Amygdala (tissue), 56 donors: ENCODE data around the gene BCAR1.
"Not testable (repeated sequence)": the region's sequence is repeated elsewhere in the genome, so short reads cannot be mapped to it uniquely, and the experiment has no call there.

Experiments
- DNase-seq, 56 donors: peaks; one replicate each; lab custom pipeline; 2025; lab: John Stamatoyannopoulos, UW

Gene BCAR1

DNA sequence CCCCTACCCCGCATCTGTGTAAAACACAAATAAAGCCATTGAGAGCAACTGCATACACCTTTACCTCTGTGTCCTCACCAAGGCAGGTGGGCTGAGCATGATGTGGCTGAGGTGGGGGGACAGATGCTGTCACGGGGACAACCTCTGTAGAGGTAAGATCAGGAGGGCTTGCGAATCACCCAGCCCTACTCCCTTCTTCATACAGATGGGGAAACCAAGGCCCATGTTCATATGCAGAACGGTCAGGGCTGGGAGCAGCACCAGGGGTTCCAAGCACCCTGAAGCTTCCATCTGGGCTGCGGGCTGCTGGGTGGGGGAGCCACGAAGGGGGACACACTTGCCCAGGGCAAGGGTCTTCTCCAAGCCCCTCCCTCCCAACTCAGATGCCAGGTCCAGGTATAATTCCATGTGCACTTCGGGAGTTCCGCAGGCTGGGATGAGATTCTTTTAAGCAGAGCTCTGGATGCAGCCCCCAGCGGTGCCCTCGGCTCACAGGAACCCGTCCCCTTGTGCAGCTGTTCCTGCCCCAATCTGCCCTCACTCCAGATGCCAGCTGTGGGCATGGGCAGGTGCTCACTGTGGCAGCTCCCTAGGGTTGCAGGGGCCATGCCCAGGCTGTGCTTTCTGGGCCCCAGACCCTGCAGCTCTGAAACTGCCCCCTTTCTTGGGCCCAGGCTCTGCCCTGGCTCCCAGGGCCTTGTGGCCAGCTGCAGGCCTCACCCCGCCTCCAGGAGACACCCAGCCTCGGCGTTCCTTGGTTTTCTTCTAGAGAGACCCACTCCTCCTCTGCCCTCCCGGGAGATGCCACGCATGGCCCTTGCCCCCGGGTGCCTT, 23.1 kb downstream of the BCAR1 start:
- no peak for DNase-seq

DNA sequence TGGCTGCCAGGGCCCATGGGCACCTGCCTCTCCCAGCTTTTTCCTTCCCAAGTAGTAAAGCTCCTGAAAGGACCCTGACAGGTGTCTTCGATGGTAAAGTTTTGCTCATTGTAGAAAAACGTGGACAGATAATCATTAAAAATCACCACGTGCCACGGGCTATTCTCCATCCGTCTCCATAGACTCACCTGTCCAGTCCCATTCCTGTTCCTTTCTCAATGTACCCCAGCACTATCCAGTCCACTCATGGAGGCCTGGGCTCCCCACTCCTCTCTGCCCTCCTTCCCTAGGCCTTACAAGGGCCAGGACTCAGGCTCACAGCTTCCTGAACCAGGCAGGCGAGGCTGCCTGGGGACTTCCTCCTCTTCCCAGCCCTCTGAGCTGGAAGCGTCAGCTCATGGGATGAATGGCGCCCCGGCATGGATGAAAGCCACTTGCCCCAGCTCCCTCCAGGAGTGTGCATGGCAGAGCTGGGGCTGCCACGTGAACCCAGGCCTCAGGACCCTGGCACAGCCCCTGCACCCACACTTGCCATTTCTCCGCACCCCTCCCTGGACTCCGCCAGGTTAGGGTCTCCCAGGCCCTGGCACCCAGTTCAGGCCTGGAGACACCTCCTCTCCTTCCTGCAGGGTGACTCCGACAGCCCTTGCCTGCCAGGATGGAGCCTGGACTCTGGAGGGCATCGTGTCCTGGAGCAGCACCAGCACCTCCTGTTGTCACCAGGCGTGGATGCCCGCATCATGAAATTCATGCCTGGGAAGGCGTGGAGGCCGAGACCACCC, 23.9 kb downstream of the BCAR1 start:
- DNase-seq: no peak

DNA sequence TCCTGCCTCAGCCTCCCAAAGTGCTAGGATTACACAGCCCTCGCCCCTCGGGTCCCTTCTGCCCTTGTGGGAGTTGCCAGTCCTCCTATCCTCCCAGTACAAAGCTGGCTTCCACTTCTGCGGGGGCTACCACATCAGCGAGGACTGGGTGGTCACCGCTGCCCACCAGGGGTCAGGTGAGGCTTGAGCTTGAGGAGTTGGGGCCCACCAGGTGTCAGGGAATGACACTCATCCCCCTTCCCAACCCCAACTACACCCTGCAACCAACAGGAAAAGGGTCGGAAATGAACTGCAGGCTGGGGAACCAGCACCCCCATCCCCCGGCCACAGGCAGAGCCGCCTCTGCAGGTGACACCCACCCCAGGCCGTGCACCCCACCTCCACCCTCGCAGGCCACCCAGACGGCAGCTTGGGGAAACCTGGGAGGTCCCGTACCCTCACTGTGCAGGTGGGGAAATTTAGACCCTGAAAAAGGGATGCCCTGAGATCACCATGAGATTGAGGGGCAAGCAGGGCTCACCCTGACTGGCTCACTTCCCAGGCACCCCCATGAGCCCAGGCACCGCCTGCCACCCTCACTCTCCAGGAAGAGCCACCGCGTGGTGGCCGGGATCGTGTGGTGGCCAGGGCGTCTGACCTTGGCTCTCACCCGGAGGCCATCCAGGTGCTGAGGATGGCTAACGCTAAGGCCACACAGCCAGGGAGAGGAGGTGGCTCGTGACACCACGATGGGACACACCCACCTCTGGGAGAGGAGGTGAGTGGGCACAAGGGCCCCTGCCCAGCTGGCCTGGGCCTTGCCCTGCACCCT, 24.7 kb downstream of the BCAR1 start:
- DNase-seq: no peak

DNA sequence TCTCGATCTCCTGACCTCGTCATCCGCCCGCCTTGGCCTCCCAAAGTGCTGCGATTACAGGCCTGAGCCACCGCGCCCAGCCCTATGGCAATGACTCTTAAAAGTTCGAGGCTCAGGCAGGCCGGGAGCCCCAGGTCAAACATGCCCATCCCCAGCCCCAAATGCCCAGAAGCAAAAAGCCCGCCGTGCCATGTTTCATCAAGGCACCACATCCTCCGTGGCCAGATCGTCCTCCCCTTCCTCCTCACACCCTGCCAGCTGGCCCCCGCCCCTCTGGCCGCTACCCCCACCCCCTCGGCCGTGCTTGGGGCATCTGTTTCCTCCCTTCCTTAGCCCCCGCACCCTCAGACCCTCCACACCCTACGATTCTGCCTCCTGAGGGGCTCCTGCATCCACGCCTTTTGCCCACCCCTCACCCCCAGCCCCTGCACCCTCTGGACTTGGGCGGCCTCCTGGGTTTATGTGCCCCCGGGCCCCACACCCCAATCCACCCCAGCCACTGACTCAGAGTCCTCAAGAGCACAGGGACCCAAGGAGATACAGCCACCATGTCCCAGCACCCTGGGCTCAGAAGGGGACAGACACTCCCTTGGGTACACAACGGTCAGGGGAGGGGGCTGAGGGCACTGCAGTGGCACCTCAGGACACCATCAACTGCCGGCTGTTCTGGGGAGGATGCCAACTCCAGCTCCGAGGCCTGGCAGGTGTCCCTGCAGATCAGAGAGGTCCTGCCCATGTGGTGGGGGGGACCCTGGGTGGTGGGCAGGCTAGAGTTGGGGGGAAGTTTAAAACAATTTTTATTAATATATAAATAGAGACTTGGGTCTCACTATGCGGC, 25.5 kb downstream of the BCAR1 start:
- DNase-seq: no peak

DNA sequence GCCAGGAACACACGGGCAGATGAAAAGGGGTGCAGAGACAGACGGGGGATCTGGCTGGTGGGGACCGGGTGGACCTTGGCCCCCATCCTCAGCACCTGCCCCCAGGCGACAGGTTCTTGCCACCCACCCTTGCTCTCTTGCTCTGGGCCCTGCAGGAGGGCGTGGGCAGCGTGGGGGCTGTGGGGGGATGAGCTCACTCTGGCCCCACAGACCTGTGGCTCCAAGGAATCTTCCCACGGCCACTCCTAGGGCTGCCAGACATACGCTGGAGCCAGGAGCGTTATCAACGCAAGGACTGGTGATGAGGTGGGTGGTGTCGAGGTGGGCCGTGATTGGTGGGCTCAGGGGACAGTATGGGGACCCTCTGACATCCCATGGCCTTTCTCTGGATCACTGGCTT, 26.3 kb downstream of the BCAR1 start:
- no peak for DNase-seq

DNA sequence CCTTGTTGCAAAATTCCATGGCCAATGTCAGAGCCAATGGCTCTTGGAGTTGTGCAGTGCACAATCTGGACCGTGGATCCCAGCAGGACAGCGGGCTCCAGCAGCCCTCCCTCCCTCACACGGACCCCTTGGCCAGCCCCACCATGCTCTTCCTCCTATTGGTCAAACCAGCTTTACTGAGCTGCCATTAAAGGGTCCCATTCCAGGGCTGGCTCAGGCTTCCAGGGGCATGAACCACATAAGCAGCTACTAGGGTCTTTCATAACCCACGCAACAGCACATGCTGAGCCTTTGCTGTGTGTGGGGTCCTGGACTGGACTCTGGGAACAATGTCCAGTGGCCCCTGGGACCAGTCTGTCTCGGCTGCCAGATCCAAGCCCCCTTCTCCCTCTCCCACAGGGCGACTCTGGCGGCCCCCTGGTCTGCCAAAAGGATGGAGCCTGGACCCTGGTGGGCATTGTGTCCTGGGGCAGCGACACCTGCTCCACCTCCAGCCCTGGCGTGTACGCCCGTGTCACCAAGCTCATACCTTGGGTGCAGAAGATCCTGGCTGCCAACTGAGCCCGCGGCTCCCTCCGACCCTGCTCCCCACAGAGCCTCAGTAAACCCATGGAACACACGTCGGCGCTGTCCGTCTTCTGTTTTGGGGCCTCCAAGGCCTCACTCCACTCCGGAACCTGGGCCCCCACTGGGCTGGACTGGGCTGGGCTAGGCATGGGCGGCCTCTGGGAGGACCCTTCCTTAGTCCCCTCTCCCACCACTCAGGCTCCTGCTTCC, 26.9 kb downstream of the BCAR1 start:
- DNase-seq: no peak

DNA sequence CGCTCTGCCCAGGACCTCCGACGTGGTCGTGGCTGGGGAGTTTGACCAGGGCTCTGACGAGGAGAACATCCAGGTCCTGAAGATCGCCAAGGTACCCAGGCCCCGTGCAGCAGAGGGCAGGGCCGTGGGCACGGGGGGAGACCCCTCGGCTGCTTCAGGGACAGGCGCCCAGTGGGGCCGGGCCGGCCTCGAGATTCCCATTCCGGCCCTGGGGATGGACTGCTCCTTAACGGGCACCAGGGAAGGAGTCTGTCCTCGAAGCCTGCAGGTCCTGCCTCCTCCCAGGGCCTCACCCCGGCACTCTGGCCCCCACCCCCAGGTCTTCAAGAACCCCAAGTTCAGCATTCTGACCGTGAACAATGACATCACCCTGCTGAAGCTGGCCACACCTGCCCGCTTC, 28.3 kb downstream of the BCAR1 start:
- DNase-seq: not testable (repeated sequence)

DNA sequence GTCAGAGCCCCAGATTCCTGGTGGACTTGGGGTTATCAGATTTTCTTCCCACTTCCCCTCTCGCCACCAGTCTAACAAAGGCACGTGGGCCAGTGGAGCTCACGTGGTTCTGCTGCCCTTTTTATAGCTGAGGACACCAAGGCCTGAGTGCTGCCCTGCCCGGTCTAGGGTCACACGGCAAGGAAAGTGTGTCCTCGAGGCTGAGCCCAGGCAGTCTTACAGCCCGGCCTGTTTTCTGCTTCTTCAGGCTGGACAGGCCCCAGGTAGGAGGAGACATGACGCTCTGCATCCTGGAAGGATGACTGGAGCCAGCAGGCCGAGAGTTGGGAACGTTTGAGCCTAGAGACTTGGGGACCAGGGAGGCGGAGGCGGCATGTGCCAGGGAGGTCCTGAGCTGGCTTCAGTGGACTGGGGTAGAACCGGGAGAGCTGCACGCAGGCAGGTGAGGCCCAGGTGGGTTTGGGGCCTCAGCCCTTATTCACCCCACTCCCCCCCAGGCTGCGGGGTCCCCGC, 29.1 kb downstream of the BCAR1 start:
- DNase-seq: peak in 1 of 56 donors; percentile 24

DNA sequence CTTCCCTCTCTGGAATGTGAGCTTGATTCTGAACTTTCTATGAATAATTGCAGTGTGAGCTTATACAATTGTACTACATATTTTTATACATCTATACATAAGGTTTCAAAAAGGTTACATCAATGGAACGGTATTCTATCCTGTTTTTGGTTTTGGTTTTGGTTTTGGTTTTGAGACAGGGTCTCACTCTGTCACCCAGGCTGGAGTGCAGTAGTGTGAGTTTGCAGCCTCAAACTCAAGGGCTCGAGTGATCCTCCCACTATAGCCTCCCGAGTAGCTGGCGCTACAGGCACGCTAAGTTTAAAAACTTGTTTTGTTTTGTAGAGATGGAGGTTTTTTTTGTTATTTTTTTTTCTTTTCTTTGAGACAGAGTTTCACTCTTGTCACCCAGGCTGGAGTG, 31.6 kb downstream of the BCAR1 start:
- no peak for DNase-seq

DNA sequence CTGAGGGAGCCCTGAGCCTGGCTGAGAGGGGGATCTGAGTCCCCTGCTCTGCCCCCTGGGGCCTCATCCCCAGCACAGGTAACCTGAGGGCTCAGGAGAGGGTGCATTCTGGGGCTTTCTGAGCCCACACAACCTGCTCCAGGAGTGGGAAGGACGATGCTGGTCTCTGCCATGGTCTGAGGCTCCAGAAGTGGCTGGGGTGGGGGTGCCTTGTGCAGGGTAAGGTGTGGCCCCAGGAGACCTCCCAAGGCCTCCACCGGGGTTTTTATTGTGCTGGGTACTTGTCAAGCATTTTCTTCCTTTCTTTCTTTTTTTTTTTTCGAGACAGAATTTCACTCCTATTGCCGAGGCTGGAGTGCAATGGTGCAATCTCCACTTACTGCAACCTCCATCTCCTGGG, 32.3 kb downstream of the BCAR1 start:
- no peak for DNase-seq

DNA sequence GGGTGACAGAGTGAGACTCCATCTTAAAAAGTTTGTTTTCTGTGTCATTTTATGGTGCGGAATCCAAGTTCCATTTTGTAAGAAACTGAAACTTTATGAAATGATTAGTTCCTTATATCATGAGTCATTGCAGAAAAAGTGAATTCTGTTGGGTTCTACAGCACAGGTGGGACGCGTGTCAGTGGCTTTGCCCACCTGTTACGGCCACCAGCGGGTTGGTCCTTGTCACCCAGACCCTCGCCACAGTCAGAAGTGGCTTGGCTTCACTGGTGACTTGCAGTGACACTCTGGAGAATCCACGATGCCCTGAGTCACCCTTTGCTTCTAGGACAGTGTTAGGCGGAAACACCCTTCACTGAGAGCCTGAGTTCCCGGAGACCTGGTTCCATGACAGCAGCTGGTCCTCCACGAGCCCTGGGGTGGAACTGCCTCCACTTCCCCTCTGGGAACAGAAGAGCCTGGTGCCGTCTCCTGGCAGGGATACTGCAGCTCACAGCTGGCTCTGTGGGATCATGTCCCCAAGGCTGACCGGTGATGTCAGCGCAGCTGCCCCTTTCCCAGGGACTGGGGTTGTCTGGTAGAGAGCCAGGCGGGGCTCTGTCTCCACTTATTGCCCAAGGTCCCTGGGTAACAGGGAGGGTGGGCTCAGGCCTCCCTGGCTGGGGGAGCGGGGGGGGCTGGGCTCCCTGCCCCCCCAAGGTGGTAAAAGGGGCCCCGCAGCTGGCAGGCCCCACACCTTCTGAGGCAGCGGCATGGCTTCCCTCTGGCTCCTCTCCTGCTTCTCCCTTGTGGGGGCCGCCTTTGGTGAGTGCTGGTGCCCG, 33.0 kb downstream of the BCAR1 start, which contains the start of gene CTRB1:
CTRB1 (plus strand) TSS at position 733 of the 821 bp plus-strand sequence; CDS start at position 753, 20 bp downstream.
- DNase-seq: peak in 35 of 56 donors; percentile 6 to 80 (median 46)

DNA sequence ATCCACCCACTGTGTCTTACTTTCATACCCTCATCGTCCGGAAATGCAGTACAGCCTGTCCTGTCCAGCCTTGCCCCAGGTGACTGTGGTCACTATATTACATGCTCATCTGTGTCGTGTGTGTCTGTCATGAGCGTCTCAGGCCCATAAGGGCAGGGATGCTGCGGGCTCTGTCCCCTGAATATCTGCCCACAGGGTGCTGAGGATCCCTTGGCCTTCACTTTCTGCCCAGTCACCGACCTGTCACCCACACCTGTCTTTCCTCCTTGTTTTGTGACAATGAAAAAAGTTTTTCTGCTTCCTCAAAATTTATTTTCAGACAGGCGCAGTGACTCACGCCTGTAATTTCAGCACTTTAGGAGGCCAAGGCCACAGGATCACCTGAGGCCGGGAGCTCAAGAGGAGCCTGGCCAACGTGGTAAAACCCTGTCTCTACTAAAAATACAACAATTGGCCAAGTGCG, 34.0 kb downstream of the BCAR1 start:
- no peak for DNase-seq

DNA sequence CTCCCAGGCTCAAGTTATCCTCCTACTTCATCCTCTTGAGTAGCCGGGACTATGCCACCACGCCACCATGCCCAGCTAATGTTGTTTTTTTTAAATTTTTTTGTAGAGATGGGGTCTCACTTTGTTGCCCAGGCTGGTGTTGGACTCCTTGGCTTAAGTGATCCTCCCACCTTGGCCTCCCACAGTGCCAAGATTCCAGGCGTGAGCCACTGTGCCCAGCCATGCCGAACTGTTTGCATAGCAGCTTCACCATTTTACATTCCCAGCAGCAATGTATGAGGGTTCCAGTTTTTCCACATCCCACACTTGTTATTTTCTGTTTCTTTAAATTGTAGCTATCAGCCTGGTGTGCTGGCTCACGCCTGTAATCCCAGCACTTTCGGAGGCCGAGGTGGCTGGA, 34.8 kb downstream of the BCAR1 start:
- DNase-seq: no peak

DNA sequence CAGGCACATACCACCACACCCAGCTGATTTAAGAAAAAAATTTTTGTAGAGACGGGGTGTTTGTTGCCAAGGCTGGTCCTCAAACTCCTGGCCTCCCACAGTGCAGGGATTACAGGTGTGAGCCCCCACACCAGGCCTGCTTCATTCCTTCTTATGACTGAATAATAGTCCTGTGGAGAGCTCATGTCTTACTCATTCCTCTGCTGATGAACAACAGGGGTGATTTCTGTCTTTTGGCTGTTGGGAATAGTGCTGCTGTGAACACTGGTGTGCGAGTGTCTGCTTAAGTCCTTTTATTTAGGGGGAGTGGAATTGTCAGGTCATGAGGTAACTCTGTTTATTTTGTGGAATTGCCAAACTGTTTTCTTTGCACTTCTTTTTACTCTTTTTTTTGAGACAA, 35.3 kb downstream of the BCAR1 start:
- no peak for DNase-seq

DNA sequence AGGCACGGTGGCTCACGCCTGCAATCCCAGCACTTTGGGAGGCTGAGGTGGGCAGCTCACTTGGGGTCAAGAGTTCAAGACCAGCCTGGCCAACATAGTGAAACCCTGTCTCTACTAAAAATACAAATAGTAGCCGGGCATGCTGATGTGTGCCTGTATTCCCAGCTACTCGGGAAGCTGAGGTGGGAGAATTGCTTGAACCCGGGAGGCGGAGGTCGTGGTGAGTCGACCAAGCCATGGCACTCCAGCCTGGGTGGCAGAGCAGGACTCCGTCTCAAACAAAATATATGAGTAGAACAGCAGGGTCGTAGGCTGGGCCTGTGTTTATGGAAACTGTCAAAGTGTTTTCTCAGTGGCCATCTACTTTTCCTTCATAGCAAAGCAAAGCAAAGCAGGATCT, 40.1 kb downstream of the BCAR1 start:
- not testable (repeated sequence) for DNase-seq

DNA sequence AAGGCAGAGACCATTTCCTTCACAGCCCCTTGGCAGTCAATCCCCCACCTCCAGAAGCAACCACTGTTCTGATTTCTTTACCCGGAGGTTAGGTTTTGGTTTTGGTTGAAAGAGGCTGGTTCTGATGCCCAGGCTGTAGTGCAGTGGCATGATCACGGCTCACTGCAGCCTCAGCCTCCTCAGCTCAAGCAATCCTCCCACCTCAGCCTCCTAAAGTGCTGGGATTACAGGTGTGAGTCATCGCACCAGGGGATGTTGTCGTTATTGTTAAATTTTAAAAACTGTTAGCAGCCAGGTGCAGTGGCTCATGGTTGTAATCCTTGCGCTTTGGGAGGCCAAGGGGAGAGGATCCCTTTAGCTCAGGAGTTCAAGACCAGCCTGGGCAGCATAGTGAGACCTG, 41.5 kb downstream of the BCAR1 start:
- no peak for DNase-seq

DNA sequence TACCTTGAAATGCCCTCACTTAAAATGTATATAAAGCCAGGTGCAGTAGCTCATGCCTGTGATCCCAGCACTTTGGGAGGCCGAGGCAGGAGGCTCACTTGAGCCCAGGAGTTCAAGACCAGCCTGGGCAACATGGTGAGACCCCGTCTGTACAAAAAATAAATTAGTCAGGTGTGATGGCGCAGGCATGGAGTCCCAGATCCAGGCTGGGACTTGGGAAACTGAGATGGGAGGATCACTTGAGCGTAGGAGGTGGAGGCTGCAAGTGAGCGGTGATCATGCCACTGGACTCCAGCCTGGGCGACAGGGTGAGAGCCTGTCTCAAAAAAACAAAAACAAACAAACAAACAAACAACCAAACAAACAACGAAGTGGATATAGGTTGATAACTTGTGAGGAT, 41.9 kb downstream of the BCAR1 start:
- not testable (repeated sequence) for DNase-seq
